GM12864 (cell line): ENCODE data around the gene TCF12.
"Not testable (repeated sequence)": the region's sequence is repeated elsewhere in the genome, so short reads cannot be mapped to it uniquely, and the experiment has no call there.

Source experiments
- DNase-seq: peaks from one replicate; pipeline ENCODE4 v3.0.0-alpha.2; 2011; ENCODE audit warnings: low read depth
- H3K4me3 ChIP-seq: 2 replicates; pipeline ENCODE4 v1.5.1; 2011; ENCODE audit warnings: mild to moderate bottlenecking, low read depth, low read length, control low read depth
- TF ChIP-seq, protein P1 (sequence below): IDR thresholded peaks from 2 replicates; pipeline ENCODE4 v1.5.1; 2011; ENCODE audit warnings: low read depth, mild to moderate bottlenecking, moderate library complexity, low read length, control low read depth, inconsistent platforms; ENCODE audit errors: missing control alignments

The TCF12 gene

DNA sequence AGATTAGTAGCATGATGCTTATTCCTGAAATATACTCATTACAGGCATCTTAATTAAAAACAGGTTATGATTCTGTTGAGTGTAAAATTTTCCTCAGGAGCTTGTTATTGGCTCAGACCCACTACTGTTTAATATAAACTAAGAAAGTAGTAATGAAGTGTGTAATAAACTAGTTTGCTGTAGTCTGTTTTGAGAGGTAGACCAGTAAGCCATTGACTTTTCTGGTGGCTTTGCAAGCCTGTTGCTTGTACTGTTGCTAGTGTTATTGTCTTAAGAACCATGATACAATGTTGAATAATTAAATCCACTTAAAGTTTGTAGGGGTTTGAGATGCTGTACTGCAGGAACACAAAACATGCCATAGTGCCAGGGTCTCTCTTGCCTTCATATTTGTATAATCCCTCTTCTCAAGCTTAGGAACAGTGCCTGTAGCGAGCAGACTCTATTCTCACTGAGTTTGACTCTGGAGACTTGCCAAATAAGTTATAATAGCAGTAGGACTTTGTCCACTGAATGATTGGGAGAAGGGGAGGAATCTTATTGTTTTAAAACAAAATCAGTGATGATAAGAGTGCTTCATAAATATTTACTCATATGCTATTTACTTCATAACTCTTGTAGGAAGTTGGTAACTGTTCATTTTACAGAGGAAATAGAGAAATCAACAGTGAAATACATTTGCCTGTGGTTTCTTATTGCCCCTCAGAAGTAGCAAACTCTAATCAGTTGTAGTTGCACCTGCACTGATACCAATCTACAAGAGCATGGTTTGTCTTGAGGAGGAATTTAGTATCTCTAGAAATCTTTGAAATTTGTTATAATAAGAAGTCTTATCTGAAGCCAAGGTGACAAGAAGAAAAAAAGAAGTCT, 13.4 kb downstream of the TCF12 start:
- H3K4me3 ChIP-seq = no peak overlapping the region
- no peak for DNase-seq
- TF ChIP-seq, protein P1, sequence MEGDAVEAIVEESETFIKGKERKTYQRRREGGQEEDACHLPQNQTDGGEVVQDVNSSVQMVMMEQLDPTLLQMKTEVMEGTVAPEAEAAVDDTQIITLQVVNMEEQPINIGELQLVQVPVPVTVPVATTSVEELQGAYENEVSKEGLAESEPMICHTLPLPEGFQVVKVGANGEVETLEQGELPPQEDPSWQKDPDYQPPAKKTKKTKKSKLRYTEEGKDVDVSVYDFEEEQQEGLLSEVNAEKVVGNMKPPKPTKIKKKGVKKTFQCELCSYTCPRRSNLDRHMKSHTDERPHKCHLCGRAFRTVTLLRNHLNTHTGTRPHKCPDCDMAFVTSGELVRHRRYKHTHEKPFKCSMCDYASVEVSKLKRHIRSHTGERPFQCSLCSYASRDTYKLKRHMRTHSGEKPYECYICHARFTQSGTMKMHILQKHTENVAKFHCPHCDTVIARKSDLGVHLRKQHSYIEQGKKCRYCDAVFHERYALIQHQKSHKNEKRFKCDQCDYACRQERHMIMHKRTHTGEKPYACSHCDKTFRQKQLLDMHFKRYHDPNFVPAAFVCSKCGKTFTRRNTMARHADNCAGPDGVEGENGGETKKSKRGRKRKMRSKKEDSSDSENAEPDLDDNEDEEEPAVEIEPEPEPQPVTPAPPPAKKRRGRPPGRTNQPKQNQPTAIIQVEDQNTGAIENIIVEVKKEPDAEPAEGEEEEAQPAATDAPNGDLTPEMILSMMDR = no peak

DNA sequence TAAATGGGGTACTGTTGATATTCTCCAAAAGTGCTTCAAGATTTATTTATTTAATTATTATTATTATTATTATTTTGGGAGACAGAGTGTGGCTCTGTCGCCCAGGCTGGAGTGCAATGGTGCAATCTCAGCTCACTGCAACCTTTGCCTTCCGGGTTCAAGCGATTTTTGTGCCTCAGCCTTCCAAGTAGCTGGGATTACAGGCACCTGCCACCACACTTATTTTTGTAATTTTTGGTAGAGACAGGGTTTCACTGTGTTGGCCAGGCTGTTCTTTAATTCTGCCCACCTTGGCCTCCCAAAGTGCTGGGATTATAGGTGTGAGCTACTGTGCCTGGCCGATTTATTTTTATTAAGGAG, 14.0 kb downstream of the TCF12 start:
- not testable (repeated sequence) for DNase-seq, H3K4me3 ChIP-seq

DNA sequence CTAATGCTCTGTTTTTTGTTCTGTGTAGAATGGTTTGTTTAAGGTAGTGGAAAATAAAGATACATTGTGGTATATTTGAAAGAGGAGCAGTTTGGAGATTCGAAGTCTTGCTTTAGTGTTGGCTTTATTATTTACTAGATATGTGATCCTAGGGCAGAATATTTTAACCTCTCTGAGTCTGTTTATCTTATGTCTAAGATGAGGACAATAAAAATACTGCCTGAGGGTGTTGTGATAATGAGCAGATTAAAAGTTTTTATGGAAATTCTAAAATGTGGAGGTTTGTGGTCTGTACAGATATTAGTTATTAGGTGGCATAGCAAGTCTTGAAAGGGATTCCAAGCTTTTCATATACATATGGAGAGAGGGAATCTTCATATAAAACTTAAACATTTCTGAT, 15.0 kb downstream of the TCF12 start:
- TF ChIP-seq, protein P1 = no peak
- H3K4me3 ChIP-seq = no peak overlapping the region
- DNase-seq = no peak

DNA sequence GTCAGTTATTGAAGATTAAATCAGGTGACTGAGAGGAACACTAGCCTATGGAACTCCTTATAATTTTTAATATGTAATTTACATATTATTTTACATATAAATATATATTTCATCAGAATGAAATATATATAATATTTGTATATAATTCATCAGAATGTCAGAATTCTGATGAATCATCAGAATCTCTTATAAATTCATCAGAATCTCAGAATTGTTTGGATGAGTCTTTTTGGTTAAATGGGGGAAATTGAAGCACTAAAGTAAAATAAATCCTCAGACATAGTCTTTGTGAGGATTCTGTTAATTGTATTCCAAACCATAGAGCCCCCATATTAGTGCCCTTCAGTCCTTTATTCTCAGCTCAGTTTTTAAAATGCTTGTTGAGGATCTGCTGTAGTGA, 15.4 kb downstream of the TCF12 start:
- H3K4me3 ChIP-seq = no peak overlapping the region
- TF ChIP-seq, protein P1 = no peak
- no peak for DNase-seq

DNA sequence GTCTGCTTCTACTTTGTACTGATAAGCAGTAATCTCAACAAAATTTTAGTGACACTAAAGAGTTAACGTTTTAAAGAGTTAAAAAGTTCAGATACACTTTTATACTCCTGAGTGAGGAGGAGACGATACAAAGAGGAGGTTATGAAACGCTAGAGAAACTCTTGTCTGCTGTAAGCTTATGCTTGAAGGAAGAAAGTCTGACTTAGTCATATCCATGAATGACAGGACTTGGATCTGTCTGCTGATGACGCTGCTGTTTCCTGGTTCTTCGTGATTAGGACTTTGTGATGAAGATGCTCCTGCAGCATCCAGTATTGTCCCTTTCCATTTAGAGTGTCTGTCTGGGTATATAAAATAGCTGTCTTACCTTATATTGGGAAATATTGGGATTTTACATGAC, 15.8 kb downstream of the TCF12 start:
- DNase-seq = no peak
- no peak overlapping the region for H3K4me3 ChIP-seq
- TF ChIP-seq, protein P1 = no peak

DNA sequence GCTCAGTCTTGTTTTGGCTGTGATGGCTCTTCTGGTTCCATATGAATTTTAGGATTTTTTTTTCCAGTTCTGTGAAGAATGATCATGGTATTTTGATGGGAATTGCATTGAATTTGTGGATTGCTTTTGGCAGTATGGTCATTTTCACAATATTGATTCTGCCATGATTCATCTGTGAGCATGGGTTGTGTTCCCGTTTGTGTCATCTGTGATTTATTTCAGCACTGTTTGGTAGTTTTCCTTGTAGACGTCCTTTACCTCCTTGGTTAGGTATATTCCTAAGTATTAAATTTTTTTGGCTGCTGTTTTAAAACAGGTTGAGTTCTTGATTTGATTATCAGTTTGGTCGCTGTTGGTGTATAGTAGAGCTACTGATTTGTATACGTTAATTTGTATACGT, 18.5 kb downstream of the TCF12 start:
- DNase-seq = no peak
- TF ChIP-seq, protein P1 = no peak
- no peak overlapping the region for H3K4me3 ChIP-seq

DNA sequence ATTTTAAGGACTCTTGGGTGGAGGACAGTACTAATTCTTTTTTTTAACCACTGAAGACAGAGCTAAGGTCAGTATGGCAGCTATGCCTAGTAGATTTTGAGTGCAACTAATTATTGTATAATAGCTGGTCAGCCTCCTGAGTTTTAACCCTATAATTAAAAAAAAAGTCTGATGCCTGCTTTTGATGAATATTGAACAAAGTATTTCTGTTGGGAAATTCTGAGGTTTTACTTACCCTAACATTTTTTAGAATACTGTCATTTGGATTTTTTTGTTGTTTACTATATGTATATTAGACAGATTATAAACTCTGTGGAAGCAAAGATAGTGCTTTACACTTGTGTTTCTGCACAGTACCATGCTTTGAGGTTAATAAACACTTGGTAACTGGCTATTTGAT, 20.8 kb downstream of the TCF12 start:
- DNase-seq = no peak
- TF ChIP-seq, protein P1 = no peak

More for the DNA sequence above, 20.8 kb downstream of the TCF12 start:
- H3K4me3 ChIP-seq = no peak overlapping the region
